GM19035 (cell line): ENCODE data around the gene MYOT.
"Not testable (repeated sequence)": the region's sequence is repeated elsewhere in the genome, so short reads cannot be mapped to it uniquely, and the experiment has no call there.

ENCODE experiments used
- ATAC-seq: cut with Tn5 transposase; IDR thresholded peaks from one replicate; pipeline ENCODE4 v1.9.1; 2021; ENCODE audit not compliant: unreplicated experiment

Gene MYOT

GRCh38 chr5:137853165-137853564, 14.5 kb upstream of the MYOT start:
- ATAC-seq: not testable (repeated sequence)

GRCh38 chr5:137856201-137856600, 11.5 kb upstream of the MYOT start:
- peak; percentile 52 for ATAC-seq

- no peak for ATAC-seq
Measured at GRCh38 chr5:137856916-137857862, 10.5 kb upstream of the MYOT start.

GRCh38 chr5:137858223-137858916, 9.3 kb upstream of the MYOT start:
- ATAC-seq: peak; percentile 72

GRCh38 chr5:137858954-137859353, 8.7 kb upstream of the MYOT start:
- ATAC-seq: no peak

GRCh38 chr5:137862251-137862650, 5.4 kb upstream of the MYOT start:
- ATAC-seq: no peak

GRCh38 chr5:137863653-137864052, 4.0 kb upstream of the MYOT start:
- ATAC-seq: not testable (repeated sequence)

GRCh38 chr5:137866541-137867388, 895 bp upstream of the MYOT start:
- ATAC-seq: no peak

- no peak for ATAC-seq
Measured at GRCh38 chr5:137870647-137871339, 3.1 kb downstream of the MYOT start.

- no peak for ATAC-seq
Measured at GRCh38 chr5:137871571-137871970, 3.9 kb downstream of the MYOT start.

GRCh38 chr5:137872466-137872865, 4.8 kb downstream of the MYOT start:
- no peak for ATAC-seq

- no peak for ATAC-seq
Measured at GRCh38 chr5:137876101-137876500, 8.4 kb downstream of the MYOT start.

- ATAC-seq: no peak
Measured at GRCh38 chr5:137880313-137880712, 12.7 kb downstream of the MYOT start.

- no peak for ATAC-seq
Measured at GRCh38 chr5:137887831-137888230, 20.2 kb downstream of the MYOT start.

- ATAC-seq: no peak
Measured at GRCh38 chr5:137888466-137888862, 20.8 kb downstream of the MYOT start.

- ATAC-seq: peak; percentile 95
Measured at GRCh38 chr5:137888863-137889759, 21.5 kb downstream of the MYOT start, which contains the start of gene PKD2L2. TSS of gene PKD2L2 (plus strand) at chr5:137889457. CDS start at chr5:137889492, 35 bp downstream.

GRCh38 chr5:137890845-137891244, 23.2 kb downstream of the MYOT start:
- no peak for ATAC-seq

GRCh38 chr5:137891849-137892248, 24.2 kb downstream of the MYOT start:
- ATAC-seq: no peak

- ATAC-seq: no peak
Measured at GRCh38 chr5:137894586-137894985, 26.9 kb downstream of the MYOT start.
